Right ventricle myocardium superior (tissue), 1 donor: ENCODE measurements around the gene TSSK2. TPM values are rescaled to one million over a fixed set of nuclear protein-coding genes. Genes with fewer than 3 reads are reported as not detected.

Experiments used
- ATAC-seq: fragments of 200-7000 bp; cut with Tn5 transposase; one replicate; pipeline ENCODE4 v1.9.1; 2020; ENCODE audit warnings: mild to moderate bottlenecking; ENCODE audit not compliant: poor library complexity
- DNase-seq: peaks from one replicate; pipeline ENCODE4 v3.0.0-alpha.2; 2020
- intact Hi-C: fragments of 100-400 bp; cut with DNase I; formaldehyde crosslinking; loops from one replicate; pipeline ENCODE4 v1.11.2; 2022
- total RNA-seq: library from RNA; stranded (reverse); fragmentation: NEBNext Ultra II Directional; extraction: Animal tissue kit (Norgen Biotek cat#: 25700); gene quantifications from one replicate; pipeline ENCODE4 v1.2.1, GENCODE V29; 2021
- donor health status: DM: no; HTN: yes; CAD: no; lungs with severe emphysema.

The TSSK2 gene
- total RNA-seq, 1 donor from 2014 or later, result not detected

- no peak for DNase-seq
- intact Hi-C loops, result no loop called here
- ATAC-seq, result no peak
Measured at GRCh38 chr22:19134176-19134831, 3.2 kb downstream of the TSSK2 start.

GRCh38 chr22:19134874-19135273 lies 3.8 kb downstream of the TSSK2 start:
- intact Hi-C loops, result no loop called here
- DNase-seq (no peak), ATAC-seq (no peak)

GRCh38 chr22:19136915-19137314 lies 5.8 kb downstream of the TSSK2 start:
- no peak for DNase-seq
- intact Hi-C loops, result no loop called here
- no peak for ATAC-seq

- intact Hi-C loops, result no loop called here
- no peak for ATAC-seq
- no peak for DNase-seq
Measured at GRCh38 chr22:19137384-19138216, 6.5 kb downstream of the TSSK2 start.

GRCh38 chr22:19138217-19139000 lies 7.3 kb downstream of the TSSK2 start:
- no peak for ATAC-seq
- intact Hi-C loops, result no loop called here
- no peak for DNase-seq

GRCh38 chr22:19139001-19139356 lies 7.9 kb downstream of the TSSK2 start:
- ATAC-seq (no peak), DNase-seq (no peak)
- intact Hi-C loops, result no loop called here

GRCh38 chr22:19139974-19140373 lies 8.9 kb downstream of the TSSK2 start:
- no peak for ATAC-seq
- no peak for DNase-seq
- intact Hi-C loops, result loop anchor here (10.0 kb wide), 1 partner anchor 495 kb away; no protein-coding TSS in a partner anchor

- intact Hi-C loops, result loop anchor here (10.0 kb wide), 1 partner anchor 492 kb away; no protein-coding TSS in a partner anchor
- ATAC-seq, result no peak
- DNase-seq, result no peak
Measured at GRCh38 chr22:19142394-19142793, 11.3 kb downstream of the TSSK2 start.

GRCh38 chr22:19143212-19143611 lies 12.1 kb downstream of the TSSK2 start:
- DNase-seq (no peak), ATAC-seq (no peak)
- intact Hi-C loops, result loop anchor here (10.0 kb wide), 1 partner anchor 492 kb away; no protein-coding TSS in a partner anchor

GRCh38 chr22:19143967-19144400 lies 12.9 kb downstream of the TSSK2 start:
- intact Hi-C loops, result loop anchor here (10.0 kb wide), 1 partner anchor 491 kb away; no protein-coding TSS in a partner anchor
- no peak for DNase-seq
- no peak for ATAC-seq

GRCh38 chr22:19146215-19146968 lies 15.3 kb downstream of the TSSK2 start:
- DNase-seq (no peak), ATAC-seq (no peak)
- intact Hi-C loops, result loop anchor here (10.0 kb wide), 1 partner anchor 488 kb away; no protein-coding TSS in a partner anchor

- intact Hi-C loops, result loop anchor here (10.0 kb wide), 1 partner anchor 488 kb away; no protein-coding TSS in a partner anchor
- ATAC-seq, result no peak
- no peak for DNase-seq
Measured at GRCh38 chr22:19147195-19147780, 16.2 kb downstream of the TSSK2 start.

- ATAC-seq (no peak), DNase-seq (no peak)
- intact Hi-C loops, result loop anchor here (10.0 kb wide), 1 partner anchor 486 kb away; no protein-coding TSS in a partner anchor
Measured at GRCh38 chr22:19148417-19149046, 17.4 kb downstream of the TSSK2 start.

GRCh38 chr22:19149047-19149883 lies 18.2 kb downstream of the TSSK2 start:
- ATAC-seq, result no peak
- intact Hi-C loops, result loop anchor here (10.0 kb wide), 1 partner anchor 486 kb away; no protein-coding TSS in a partner anchor
- DNase-seq, result no peak

- intact Hi-C loops, result loop anchor here (10.0 kb wide), 1 partner anchor 485 kb away; no protein-coding TSS in a partner anchor
- DNase-seq (no peak), ATAC-seq (no peak)
Measured at GRCh38 chr22:19149991-19150390, 18.9 kb downstream of the TSSK2 start, which contains the start of gene GSC2. GSC2 (minus strand) TSS chr22:19150292; CDS start chr22:19150283, 9 bp downstream.
